ENCODE measurements around the gene CUTC. TPM values are rescaled to one million over a fixed set of nuclear protein-coding genes. Genes with fewer than 3 reads are reported as not detected.

The CUTC gene
- total RNA-seq, 2 experiments from 2014 or later: 37.4 to 38.1 TPM

DNA sequence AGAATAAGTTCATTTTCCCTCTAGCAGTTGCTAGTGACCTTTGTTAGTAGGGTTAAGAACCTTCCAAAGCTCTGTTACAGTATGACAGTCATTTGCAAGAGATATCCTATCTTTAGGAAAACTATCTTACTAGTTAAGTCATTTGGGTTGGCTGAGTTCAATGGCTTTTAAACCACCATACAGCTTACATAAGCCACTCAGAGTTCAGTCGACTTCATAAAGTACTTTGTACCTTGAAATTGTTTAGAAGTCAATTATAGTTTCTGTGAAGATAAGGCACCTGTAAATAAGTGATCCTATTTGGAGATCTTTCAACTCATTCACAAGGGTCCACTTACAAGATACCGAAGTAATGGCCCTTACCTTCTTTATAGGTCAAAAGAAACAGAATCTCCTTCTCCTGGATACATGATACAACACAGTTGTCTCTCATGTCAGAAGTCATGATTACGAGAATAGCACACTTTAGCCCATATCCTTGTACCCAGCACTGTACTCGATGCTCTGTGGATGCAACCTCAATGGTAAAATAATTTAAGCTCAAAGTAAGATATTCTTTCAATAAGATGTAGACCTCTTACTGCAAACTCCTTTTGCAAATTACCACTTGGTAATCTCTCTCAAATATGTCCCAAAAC lies 38.5 kb downstream of the CUTC start:
- intact Hi-C loops (cut with micrococcal nuclease): no loop called here
- peaks cover 2% of the 10 kb centered on the region for H3K36me3 Mint-ChIP-seq (ENCODE audit: low read depth)
- peaks cover 6% of the 10 kb centered on the region for H3K4me1 Mint-ChIP-seq (ENCODE audit: low read depth)
- H3K27ac Mint-ChIP-seq: no peak overlapping the region
- no peak overlapping the region for H3K4me3 Mint-ChIP-seq
- ATAC-seq: no peak
- no peak for DNase-seq
- H3K9me3 Mint-ChIP-seq: no peaks in the 10 kb centered on the region
- POLR2A ChIA-PET: no interaction called here
- CTCF ChIA-PET: no interaction called here
- TF ChIP-seq, protein P1, sequence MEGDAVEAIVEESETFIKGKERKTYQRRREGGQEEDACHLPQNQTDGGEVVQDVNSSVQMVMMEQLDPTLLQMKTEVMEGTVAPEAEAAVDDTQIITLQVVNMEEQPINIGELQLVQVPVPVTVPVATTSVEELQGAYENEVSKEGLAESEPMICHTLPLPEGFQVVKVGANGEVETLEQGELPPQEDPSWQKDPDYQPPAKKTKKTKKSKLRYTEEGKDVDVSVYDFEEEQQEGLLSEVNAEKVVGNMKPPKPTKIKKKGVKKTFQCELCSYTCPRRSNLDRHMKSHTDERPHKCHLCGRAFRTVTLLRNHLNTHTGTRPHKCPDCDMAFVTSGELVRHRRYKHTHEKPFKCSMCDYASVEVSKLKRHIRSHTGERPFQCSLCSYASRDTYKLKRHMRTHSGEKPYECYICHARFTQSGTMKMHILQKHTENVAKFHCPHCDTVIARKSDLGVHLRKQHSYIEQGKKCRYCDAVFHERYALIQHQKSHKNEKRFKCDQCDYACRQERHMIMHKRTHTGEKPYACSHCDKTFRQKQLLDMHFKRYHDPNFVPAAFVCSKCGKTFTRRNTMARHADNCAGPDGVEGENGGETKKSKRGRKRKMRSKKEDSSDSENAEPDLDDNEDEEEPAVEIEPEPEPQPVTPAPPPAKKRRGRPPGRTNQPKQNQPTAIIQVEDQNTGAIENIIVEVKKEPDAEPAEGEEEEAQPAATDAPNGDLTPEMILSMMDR (IDR thresholded peaks at IDR 0.05): no peak
- no peaks in the 10 kb centered on the region for H3K27me3 Mint-ChIP-seq

DNA sequence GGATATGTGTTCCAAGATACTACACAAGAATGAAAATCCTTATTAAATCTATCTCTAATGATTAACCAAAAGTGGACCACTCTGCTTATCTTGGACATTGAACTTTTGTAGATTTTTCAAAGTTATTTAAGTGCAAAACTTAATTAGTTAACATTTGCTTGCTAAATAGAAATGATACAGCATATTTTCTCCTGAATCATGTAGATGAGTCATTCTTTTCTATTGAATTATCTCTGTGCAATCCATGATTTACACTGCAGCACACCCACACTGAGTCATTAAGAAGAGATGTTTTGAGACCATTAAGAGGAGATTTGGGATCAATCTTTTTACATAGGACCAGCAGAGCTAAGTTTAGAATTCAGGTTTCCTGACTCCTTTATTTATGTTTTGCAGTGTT lies 43.8 kb downstream of the CUTC start:
- POLR2A ChIA-PET: no interaction called here
- ATAC-seq: no peak

DNA sequence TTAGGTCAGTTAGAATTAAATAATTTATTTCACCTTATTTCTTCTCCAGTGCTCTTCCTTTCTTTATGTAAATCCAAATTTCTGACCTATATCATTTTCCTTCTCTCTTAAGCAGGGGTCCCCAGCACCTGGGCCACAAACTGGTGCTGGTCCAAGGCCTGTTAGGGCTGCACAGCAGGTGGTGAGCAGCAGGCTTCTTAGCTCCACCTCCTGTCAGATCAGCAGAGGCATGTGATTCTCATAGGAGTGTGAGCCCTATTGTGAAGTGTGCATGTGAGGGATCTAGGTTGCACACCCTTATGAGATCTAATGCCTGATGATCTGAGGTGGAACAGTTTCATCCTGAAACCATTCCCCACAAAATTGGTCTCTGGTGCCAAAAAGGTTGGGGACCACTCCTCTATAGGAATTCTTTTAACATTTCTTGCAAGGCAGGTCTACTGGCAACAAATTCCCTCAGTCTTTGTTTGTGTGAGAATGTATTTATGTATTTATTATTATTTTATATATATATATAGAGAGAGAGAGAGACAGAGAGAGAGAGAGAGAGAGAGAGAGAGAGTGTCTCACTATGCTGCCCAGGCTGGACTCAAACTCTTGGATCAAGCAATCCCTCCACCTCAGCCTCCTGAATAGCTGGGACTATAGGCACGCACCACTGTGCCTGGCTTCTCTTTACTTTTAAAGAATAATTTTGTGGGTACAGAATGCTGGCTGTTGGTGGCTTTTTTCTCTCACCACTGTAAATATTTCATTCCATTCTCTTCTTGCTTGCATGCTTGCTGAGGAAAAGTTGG lies 46.1 kb downstream of the CUTC start:
- Mint-ChIP-seq H3K27me3 (no peaks in the 10 kb centered on the region), H3K27ac (no peak overlapping the region), H3K9me3 (no peaks in the 10 kb centered on the region), H3K4me1 (ENCODE audit: low read depth) (peaks cover 6% of the 10 kb centered on the region), H3K36me3 (ENCODE audit: low read depth) (no peaks in the 10 kb centered on the region), H3K4me3 (no peak overlapping the region)
- TF ChIP-seq, protein P1 (IDR thresholded peaks at IDR 0.05): no peak
- CTCF ChIA-PET: no interaction called here
- DNase-seq (no peak), ATAC-seq (no peak)
- intact Hi-C loops (cut with micrococcal nuclease): no loop called here
- POLR2A ChIA-PET: no interaction called here

More for the DNA sequence above, 43.8 kb downstream of the CUTC start:
- TF ChIP-seq, protein P1 (IDR thresholded peaks at IDR 0.05): no peak
- H3K27me3 Mint-ChIP-seq: no peaks in the 10 kb centered on the region
- H3K36me3 Mint-ChIP-seq (ENCODE audit: low read depth): no peaks in the 10 kb centered on the region
- DNase-seq: no peak
- intact Hi-C loops (cut with micrococcal nuclease): no loop called here
- H3K4me3 Mint-ChIP-seq: no peak overlapping the region
- H3K4me1 Mint-ChIP-seq (ENCODE audit: low read depth): peaks cover 6% of the 10 kb centered on the region
- H3K27ac Mint-ChIP-seq: no peak overlapping the region
- CTCF ChIA-PET: interaction anchor here (0.6 kb wide), 1 partner anchor 1288 kb away, joined by 3 read pairs; no protein-coding TSS in a partner anchor
- no peaks in the 10 kb centered on the region for H3K9me3 Mint-ChIP-seq

DNA sequence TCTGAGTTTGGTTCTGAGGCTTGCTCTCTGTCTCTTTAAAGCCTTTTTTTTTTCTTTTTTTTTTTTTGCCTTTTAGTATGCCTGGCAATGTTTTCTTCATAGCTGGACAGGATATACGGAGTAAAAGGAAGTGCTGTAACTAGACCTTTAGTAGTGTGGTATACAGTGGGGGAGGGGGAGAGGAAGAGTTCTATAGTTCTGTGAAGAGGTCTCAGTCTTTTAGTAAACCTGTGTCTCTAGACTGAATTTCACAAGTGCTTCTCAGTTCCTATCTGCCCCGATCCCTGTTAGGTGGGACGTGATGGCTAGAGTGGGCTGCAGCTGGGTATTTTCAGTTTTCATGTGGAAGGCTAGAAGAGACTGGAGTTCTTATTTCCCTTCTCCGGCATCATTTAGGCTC lies 47.3 kb downstream of the CUTC start:
- intact Hi-C loops (cut with micrococcal nuclease): no loop called here
- H3K36me3 Mint-ChIP-seq (ENCODE audit: low read depth): no peaks in the 10 kb centered on the region
- H3K9me3 Mint-ChIP-seq: no peaks in the 10 kb centered on the region
- CTCF ChIA-PET: no interaction called here
- H3K4me1 Mint-ChIP-seq (ENCODE audit: low read depth): peaks cover 6% of the 10 kb centered on the region
- POLR2A ChIA-PET: no interaction called here
- DNase-seq (no peak), ATAC-seq (no peak)
- no peaks in the 10 kb centered on the region for H3K27me3 Mint-ChIP-seq
- H3K27ac Mint-ChIP-seq: no peak overlapping the region
- TF ChIP-seq, protein P1 (IDR thresholded peaks at IDR 0.05): no peak
- H3K4me3 Mint-ChIP-seq: no peak overlapping the region

DNA sequence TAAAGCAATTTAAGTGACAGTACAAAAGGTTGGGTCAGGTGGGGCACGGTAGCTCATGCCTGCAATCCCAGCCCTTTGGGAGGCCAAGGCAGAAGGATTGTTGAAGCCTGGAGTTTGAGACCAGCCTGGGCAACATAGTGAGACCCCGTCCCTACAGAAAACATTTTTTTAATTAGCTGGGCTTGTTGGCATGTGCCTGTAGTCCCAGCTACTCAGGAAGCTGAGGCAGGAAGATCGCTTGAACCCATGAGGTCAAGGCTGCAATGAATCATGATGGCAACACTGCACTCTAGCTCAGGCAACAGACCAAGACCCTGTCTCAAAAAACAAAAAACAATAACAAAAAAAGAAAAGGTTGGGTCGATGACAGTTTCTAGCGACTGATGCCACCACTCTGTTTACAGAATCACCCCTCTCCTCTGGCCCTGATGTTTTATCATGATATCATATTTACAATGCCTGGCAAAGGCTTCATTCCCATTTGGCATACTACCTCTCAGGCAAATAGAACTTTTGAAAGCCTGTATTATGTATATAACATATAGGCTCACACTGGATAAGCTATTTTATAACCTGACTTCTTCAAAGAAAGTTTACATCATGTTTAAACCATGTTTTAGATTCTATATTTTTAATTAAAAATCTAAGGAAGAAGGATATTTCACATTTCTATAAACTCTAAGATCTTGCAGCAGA lies 49.8 kb downstream of the CUTC start:
- Mint-ChIP-seq H3K27ac (no peak overlapping the region), H3K4me3 (no peak overlapping the region), H3K9me3 (no peaks in the 10 kb centered on the region), H3K36me3 (ENCODE audit: low read depth) (no peaks in the 10 kb centered on the region), H3K27me3 (no peaks in the 10 kb centered on the region), H3K4me1 (ENCODE audit: low read depth) (peaks cover 3% of the 10 kb centered on the region)
- intact Hi-C loops (cut with micrococcal nuclease): no loop called here
- no peak for ATAC-seq
- CTCF ChIA-PET: no interaction called here
- POLR2A ChIA-PET: no interaction called here
- DNase-seq: no peak
- TF ChIP-seq, protein P1 (IDR thresholded peaks at IDR 0.05): no peak

Measured in activated CD8-positive, alpha-beta T cell treated with anti-CD3 and anti-CD28 coated beads for 36 hours (primary cell).